Neural progenitor cell (in vitro differentiated cells): Measurements from ENCODE around the gene DCDC2.

Source experiments
- EZH2 ChIP-seq: fragments of 200-600 bp; sonication (generic); IDR thresholded peaks from 2 replicates; pipeline ENCODE4 v1.6.1; 2017; ENCODE audit warnings: antibody characterized with exemption, mild to moderate bottlenecking, moderate library complexity
- TF ChIP-seq, protein P1 (sequence below): fragments of 200-600 bp; sonication (generic); IDR thresholded peaks from 2 replicates; pipeline ENCODE4 v1.5.1; 2017; ENCODE audit warnings: antibody characterized with exemption, mild to moderate bottlenecking

GRCh38 chr6:24325978-24326377 lies 31.9 kb downstream of the DCDC2 start:
- TF ChIP-seq, protein P1, sequence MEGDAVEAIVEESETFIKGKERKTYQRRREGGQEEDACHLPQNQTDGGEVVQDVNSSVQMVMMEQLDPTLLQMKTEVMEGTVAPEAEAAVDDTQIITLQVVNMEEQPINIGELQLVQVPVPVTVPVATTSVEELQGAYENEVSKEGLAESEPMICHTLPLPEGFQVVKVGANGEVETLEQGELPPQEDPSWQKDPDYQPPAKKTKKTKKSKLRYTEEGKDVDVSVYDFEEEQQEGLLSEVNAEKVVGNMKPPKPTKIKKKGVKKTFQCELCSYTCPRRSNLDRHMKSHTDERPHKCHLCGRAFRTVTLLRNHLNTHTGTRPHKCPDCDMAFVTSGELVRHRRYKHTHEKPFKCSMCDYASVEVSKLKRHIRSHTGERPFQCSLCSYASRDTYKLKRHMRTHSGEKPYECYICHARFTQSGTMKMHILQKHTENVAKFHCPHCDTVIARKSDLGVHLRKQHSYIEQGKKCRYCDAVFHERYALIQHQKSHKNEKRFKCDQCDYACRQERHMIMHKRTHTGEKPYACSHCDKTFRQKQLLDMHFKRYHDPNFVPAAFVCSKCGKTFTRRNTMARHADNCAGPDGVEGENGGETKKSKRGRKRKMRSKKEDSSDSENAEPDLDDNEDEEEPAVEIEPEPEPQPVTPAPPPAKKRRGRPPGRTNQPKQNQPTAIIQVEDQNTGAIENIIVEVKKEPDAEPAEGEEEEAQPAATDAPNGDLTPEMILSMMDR: no peak
- no peak for TF ChIP-seq EZH2
